ENCODE results near the gene PEX5.

DNA sequence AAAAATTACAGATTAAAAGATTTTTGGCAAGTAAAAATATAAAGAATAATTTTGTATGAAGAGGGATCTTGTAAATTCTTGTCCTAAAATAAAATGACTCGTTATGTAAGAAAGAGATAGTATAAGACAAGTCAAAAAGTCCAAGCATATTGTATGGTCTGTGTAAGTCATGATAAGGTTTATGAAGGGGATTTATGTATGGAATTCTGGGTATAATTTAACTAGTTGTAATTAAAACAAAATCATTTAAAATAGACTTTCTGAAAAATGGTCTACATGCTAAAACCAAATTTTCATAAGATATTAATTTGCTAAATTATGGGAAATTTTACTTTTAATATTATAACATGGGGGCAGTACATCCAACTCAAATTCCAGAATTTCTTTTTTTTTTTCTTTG lies 17.6 kb upstream of the PEX5 start:
- TF ChIP-seq ZNF555 (tag by site-specific recombination; conservative IDR thresholded peaks at IDR 0.05) (no peak), ZNF416 (tag by site-specific recombination; IDR thresholded peaks at IDR 0.05) (no peak), ZNF140 (tag by site-specific recombination; IDR thresholded peaks at IDR 0.05) (no peak), KLF9 (tag by site-specific recombination; IDR thresholded peaks at IDR 0.05; ENCODE audit: low read depth) (no peak), ZNF184 (tag by site-specific recombination; IDR thresholded peaks at IDR 0.05) (no peak), ZNF174 (tag by site-specific recombination; IDR thresholded peaks at IDR 0.05) (no peak)
- TF ChIP-seq, protein P1, sequence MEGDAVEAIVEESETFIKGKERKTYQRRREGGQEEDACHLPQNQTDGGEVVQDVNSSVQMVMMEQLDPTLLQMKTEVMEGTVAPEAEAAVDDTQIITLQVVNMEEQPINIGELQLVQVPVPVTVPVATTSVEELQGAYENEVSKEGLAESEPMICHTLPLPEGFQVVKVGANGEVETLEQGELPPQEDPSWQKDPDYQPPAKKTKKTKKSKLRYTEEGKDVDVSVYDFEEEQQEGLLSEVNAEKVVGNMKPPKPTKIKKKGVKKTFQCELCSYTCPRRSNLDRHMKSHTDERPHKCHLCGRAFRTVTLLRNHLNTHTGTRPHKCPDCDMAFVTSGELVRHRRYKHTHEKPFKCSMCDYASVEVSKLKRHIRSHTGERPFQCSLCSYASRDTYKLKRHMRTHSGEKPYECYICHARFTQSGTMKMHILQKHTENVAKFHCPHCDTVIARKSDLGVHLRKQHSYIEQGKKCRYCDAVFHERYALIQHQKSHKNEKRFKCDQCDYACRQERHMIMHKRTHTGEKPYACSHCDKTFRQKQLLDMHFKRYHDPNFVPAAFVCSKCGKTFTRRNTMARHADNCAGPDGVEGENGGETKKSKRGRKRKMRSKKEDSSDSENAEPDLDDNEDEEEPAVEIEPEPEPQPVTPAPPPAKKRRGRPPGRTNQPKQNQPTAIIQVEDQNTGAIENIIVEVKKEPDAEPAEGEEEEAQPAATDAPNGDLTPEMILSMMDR (tag by site-specific recombination; IDR thresholded peaks at IDR 0.05) = no peak
- TF ChIP-seq, protein P2, sequence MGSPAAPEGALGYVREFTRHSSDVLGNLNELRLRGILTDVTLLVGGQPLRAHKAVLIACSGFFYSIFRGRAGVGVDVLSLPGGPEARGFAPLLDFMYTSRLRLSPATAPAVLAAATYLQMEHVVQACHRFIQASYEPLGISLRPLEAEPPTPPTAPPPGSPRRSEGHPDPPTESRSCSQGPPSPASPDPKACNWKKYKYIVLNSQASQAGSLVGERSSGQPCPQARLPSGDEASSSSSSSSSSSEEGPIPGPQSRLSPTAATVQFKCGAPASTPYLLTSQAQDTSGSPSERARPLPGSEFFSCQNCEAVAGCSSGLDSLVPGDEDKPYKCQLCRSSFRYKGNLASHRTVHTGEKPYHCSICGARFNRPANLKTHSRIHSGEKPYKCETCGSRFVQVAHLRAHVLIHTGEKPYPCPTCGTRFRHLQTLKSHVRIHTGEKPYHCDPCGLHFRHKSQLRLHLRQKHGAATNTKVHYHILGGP (tag by site-specific recombination; IDR thresholded peaks at IDR 0.05) = no peak

Measured in HEK293 (cell line).